Adrenal gland (tissue), 5 donors: ENCODE results near the gene DLG2.

Experiments
- CTCF ChIP-seq, 6 experiments: fragments of 450-650 bp in 4 of 6; fragments of 200-600 bp in 2 of 6; sonication (generic) in 1 of 6; IDR thresholded peaks; 1 replicate in 5 of 6; 2 replicates in 1 of 6; pipeline versions ENCODE4 v1.5.1 to v1.8.0; 2016 to 2021; ENCODE audit warnings: antibody characterized with exemption in 6 of 6, mild to moderate bottlenecking in 2 of 6, moderate library complexity in 1 of 6
- POLR2A ChIP-seq, 2 donors: fragments of 450-650 bp; IDR thresholded peaks; one replicate each; pipeline ENCODE4 v1.6.1; 2017; ENCODE audit warnings: antibody characterized with exemption in 2 of 2, mild to moderate bottlenecking in 2 of 2, moderate library complexity in 1 of 2
- donor health status: DM: no; HTN: no; CAD: no.

- TF ChIP-seq CTCF (IDR thresholded peaks at IDR 0.05) (no peak), POLR2A (IDR thresholded peaks at IDR 0.05) (no peak)
Observed at GRCh38 chr11:84671325-84671999, 955.7 kb downstream of the DLG2 start.
